Activated CD4-positive, alpha-beta T cell treated with anti-CD3 and anti-CD28 coated beads, Interleukin-10, Interleukin-2, amounts not matched to agents 100 ng/mL and 50 ng/mL, durations not matched to agents 16 hours and 8 hours (primary cell): ENCODE results near the gene OPN1SW.
A peak's percentile ranks its signal among the peaks of the same experiment; 100 is the strongest.

ENCODE experiments used
- DNase-seq: peaks from one replicate; pipeline ENCODE4 v3.0.0-alpha.2; 2020

The OPN1SW gene

GRCh38 chr7:128757203-128757602 lies 18.4 kb downstream of the OPN1SW start:
- DNase-seq: no peak

- DNase-seq: no peak
These were observed 19.6 kb downstream of the OPN1SW start for GRCh38 chr7:128755819-128756476.

- DNase-seq: no peak
These were observed 20.3 kb downstream of the OPN1SW start for GRCh38 chr7:128755075-128755818.

- no peak for DNase-seq
These were observed 23.3 kb downstream of the OPN1SW start for GRCh38 chr7:128752251-128752650.

GRCh38 chr7:128747327-128748079 lies 28.1 kb downstream of the OPN1SW start:
- DNase-seq: no peak

- DNase-seq: no peak
These were observed 29.9 kb downstream of the OPN1SW start for GRCh38 chr7:128745706-128746105.

GRCh38 chr7:128744366-128744905 lies 31.2 kb downstream of the OPN1SW start:
- DNase-seq: no peak

GRCh38 chr7:128743112-128743772 lies 32.4 kb downstream of the OPN1SW start:
- DNase-seq: no peak

GRCh38 chr7:128742206-128742605 lies 33.4 kb downstream of the OPN1SW start:
- DNase-seq: no peak

- DNase-seq: no peak
These were observed 34.1 kb downstream of the OPN1SW start for GRCh38 chr7:128741491-128741890.

GRCh38 chr7:128740996-128741395 lies 34.6 kb downstream of the OPN1SW start:
- no peak for DNase-seq

GRCh38 chr7:128739990-128740682 lies 35.5 kb downstream of the OPN1SW start:
- DNase-seq: no peak

GRCh38 chr7:128739048-128739962 lies 36.3 kb downstream of the OPN1SW start, which contains the start of gene CALU:
Gene CALU (plus strand): TSS chr7:128739359. CDS start chr7:128748584, 9,225 bp downstream.
- peak; percentile 97 for DNase-seq

GRCh38 chr7:128738570-128739047 lies 37.0 kb downstream of the OPN1SW start:
- DNase-seq: no peak

GRCh38 chr7:128737867-128738385 lies 37.7 kb downstream of the OPN1SW start:
- DNase-seq: no peak

GRCh38 chr7:128737441-128737840 lies 38.2 kb downstream of the OPN1SW start:
- no peak for DNase-seq

- DNase-seq: no peak
These were observed 40.2 kb downstream of the OPN1SW start for GRCh38 chr7:128735436-128735835.

- no peak for DNase-seq
These were observed 40.7 kb downstream of the OPN1SW start for GRCh38 chr7:128734890-128735289.

- DNase-seq: no peak
These were observed 42.3 kb downstream of the OPN1SW start for GRCh38 chr7:128733278-128733645.

GRCh38 chr7:128732521-128733277 lies 42.9 kb downstream of the OPN1SW start:
- DNase-seq: no peak
